DMS153 treated with DMSO at 0.1 percent for 48 hours (cell line): ENCODE results near the gene LRRC23.

Experiments used
- DNase-seq: peaks from one replicate; lab custom pipeline; 2025; ENCODE audit not compliant: unreplicated experiment; lab: John Stamatoyannopoulos, UW

The LRRC23 gene

GRCh38 chr12:6955108-6956020, 50.7 kb downstream of the LRRC23 start:
- DNase-seq = no peak

GRCh38 chr12:6956021-6956727, 51.6 kb downstream of the LRRC23 start:
- no peak for DNase-seq

GRCh38 chr12:6957151-6957701, 52.6 kb downstream of the LRRC23 start:
- DNase-seq = no peak

GRCh38 chr12:6957741-6958608, 53.4 kb downstream of the LRRC23 start:
- DNase-seq = no peak

GRCh38 chr12:6958609-6959057, 54.0 kb downstream of the LRRC23 start:
- DNase-seq = no peak

DNA sequence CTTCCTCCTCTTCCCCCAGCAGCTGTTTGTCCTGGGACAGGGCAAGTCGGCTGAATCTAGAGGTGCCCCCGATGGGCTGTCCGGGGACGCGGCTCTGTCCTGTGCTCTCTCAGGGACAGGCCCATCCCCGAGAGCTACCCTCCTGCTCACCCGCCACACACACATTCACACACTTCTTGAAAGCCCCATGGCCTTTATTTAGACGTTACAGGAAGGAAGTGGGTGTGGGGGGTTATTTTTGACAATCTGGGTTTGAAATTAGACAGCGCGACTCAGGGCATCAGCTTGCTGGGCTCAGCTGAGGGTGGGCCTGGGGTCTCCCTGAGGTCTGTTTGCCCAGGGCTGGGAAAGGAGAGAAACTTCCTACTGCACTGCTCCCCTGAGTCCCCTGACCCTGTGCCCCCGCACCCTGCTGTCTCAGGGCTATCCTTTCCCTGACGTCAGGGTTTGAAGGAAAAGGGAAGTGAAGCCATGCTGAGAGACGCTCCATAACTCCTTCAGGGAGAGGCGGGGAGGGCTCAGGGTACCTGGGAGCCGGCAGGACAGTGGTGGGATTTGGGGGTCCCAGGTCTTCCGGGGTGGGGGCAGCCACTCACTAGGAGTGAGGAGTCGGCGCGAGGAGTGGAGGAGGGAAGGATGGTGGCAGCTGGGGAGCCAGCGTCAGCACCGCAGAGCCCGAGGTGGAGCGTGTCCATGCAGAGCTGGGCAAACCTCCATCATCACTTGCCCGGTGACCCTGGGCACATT, 54.6 kb downstream of the LRRC23 start:
- no peak for DNase-seq

- no peak for DNase-seq
These were observed 55.4 kb downstream of the LRRC23 start for GRCh38 chr12:6959805-6960592.

DNA sequence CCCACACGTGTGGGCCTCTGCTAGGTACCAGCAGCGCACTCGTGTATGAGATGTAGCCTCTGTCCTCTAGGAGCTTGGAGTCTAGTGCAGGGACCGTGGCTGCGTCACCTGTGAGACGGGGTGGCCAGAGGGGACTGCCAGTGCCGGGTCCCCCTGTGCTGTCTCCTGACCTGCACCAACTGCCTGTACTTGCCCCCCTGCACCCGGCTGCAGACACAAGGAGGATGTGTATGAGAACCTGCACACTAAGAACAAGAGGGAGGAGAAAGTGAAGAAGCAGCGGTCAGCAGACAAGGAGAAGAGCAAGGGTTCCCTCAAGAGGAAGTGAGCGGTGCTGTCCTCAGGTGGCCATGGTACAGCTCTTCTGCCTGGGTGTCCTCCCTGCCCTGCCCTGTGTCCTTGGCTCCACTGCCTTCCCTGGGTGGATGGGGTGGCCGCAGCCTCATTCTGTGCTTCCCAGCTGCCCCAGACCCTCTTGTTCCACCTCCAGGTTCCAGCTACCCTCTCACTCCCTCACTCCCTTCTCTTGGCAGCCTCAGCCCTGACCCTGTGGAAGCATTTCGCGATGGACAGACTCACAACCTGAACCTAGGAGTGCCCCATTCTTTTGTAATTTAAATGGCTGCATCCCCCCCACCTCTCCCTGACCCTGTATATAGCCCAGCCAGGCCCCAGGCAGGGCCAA, 56.1 kb downstream of the LRRC23 start:
- no peak for DNase-seq

DNA sequence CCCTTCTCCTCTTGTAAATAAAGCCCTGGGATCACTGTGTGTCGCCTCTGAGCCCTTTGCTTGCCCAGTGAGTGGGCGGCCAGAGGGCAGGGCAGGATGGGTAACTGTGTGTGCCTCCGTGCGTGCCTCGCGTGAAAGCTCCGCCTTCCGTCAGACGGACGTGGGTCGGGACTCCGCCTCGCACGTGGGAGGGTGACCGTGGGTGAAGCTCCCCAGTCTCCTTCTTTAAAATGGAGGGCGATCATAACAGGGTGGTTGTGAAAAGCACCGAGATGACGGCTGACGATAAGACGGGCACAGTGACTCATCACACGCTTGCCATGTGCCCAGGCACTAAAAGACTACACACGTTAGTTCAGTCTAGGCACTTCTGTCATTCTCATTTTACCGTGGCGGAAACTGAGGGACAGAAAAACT, 56.7 kb downstream of the LRRC23 start:
- DNase-seq = peak; percentile 34

DNA sequence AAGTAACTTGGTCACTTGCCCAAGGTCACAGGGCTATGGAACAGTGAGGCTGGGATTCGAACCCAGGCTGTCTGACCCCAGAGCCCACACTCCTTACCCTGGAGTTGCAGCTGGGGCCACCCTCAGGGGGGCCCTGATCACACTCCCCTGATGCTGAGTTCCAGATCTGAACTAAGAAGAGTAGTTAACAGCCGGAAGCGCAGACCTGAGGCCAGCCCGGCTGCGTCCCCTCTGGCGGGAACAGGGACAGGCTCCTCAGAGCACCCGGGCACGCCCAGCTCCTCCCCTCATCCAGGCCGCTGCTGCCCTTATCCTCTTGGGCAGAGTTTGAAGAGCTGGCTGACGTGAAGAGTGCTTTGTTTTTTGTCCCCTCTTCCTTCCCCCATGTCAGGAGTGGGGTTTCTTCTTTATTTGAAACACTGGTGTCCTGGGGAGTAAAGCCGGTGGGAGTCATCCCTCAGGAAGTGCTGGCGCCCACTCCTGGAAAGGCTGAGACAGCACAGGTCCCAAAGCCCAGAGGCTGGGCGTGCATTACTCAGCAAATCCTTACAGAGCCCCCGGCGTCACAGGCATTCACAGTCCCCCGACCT, 57.2 kb downstream of the LRRC23 start:
- DNase-seq = peak; percentile 78

DNA sequence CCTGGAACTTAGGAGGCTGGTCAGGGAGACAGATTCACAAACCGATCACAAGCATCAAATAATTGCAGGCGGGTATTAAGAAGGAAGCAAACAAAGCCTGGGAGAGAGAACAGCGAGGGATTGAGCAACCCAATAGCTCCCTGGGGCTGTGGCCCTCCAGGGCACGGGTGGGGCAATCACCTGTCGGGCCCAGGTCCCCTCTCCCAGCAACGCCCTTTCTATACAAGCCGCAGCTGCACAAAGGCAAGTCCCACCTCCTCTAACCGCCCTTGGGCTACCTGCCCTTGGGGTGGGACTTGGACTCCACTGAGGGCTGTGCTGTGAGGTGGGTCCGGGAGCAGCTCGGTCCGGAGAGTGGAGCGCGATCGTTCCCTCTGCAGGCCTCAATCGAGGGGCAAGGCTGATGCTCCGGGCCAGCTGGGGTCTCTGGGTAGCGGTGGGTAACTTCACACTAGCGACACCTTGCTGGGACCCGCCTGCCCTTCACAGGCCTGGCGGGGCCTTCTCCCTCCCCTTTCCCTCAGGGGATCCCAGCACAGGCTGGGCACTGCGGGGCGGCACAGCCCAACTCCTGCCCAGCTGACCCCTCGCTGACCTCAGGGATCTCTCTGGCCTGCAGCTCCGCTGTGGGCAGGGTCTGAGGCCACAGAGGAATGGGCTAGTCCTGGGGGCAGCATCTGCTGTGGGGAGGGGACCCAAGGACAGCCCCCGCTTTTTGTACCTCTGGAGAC, 57.8 kb downstream of the LRRC23 start:
- peak; percentile 78 for DNase-seq

- DNase-seq = peak; percentile 80
These were observed 58.6 kb downstream of the LRRC23 start for GRCh38 chr12:6963016-6963731.
